Activated CD4-positive, CD25-positive, alpha-beta regulatory T cell treated with anti-CD3 and anti-CD28 coated beads, Interleukin-2, amount 50 U/mL, for 72 hours (primary cell): ENCODE measurements around the gene P2RY2.
A peak's percentile ranks its signal among the peaks of the same experiment; 100 is the strongest.

ENCODE experiments used
- DNase-seq: peaks from one replicate; pipeline ENCODE4 v3.0.0; 2021

Gene P2RY2

DNA sequence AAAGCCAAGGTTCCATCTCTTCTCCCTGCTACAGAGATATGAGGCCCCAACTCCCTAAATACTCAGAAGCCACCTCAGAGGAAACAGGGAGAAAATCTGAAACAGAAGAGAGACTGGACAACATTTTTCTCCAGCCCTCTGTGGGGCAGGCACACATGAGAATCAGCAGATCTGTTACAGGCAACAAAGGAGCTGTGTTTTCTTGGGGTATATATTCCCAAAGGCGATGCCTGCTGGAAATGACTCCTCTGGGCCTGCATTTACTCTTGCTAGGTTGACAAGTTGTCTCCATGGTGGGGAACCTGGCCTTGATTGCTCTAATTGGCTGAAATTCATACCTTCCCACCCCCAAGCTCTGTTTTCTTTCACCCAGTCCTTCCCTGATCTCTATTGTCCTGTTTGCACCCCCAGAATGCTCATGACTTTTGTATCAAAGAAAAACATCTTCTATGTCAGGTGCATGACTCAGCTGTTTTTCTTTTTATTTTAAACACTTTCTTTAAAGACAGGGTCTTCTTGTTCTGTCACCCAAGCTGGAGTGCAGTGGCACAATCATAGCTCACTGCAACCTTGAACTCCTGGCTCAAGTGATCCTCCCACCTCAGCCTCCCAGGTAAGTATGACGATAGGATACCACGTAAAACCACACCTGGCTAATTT is 30.6 kb downstream of the P2RY2 start:
- no peak for DNase-seq

- no peak for DNase-seq
Measured at GRCh38 chr11:73249304-73249703, 31.2 kb downstream of the P2RY2 start.

DNA sequence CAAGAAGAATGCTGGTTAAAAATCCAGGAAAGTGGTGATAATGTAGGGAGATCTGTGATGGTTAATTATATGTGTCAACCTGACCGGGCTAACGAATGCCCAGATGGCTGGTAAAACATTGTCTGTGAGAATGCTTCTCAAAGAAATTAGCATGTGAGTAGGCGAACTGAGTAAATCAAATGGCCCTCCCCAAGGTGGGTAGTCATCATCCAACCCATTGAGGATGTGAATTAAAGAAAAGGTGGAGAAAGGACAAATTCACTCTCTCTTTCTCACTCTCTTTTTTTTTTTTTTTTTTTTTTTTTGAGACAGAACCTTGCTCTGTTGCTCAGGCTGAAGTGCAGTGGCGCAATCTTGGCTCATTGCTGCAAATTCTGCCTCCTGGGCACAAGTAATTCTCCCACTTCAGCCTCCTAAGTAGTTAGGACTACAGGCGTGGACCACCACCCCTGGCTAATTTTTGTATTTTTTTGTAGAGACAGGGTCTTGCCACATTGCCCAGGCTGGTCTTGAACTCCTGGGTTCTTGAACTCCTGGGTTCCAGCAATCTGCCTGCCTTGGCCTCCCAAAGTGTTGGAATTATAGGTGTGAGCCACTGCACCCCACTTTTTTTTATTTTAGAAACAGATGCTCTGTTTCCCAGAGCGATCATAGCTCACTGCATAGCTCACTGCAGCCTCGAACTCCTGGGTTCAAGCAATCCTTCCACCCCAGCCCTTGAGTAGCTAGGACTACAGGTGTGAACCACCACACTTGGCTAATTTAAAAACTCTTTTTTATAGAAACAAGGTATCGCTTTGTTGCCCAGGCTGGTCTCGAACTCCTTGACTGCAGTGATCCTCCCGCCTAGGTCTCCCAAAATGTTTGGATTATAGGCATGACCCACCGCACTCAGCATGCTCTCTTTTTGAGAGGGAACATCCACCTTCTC is 32.0 kb downstream of the P2RY2 start:
- DNase-seq: no peak

DNA sequence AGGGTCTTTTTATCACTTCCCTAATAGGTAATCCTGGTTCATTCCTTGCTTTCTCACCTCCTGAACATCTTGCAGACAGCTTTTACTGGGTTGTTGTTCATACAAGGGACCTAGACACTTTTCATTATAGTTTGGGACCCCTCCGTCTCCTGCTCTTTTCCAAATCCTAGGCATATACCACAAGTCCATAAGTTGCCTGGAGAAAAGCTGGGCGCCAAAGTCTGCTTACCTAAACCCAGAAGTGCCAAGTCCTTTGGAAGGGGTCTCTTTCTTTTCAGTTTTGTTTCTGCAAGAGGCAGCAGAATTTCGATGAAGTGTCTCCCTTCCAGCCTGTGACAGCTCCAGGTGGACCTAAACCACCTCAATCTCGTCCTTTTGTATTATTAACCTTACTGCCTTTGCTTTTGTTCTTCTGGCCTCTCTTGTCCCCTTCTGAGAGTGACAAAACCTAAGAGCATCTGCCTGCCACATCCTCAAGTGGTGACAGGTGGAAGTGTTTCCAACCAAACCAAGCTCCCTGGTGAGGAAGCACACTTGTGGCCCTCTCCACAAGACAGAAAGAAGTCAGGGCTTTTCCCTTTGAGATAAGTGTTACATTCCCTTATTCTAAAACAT is 34.6 kb downstream of the P2RY2 start:
- peak; percentile 27 for DNase-seq

- DNase-seq: peak; percentile 9
Measured at GRCh38 chr11:73257342-73258103, 39.4 kb downstream of the P2RY2 start.

DNA sequence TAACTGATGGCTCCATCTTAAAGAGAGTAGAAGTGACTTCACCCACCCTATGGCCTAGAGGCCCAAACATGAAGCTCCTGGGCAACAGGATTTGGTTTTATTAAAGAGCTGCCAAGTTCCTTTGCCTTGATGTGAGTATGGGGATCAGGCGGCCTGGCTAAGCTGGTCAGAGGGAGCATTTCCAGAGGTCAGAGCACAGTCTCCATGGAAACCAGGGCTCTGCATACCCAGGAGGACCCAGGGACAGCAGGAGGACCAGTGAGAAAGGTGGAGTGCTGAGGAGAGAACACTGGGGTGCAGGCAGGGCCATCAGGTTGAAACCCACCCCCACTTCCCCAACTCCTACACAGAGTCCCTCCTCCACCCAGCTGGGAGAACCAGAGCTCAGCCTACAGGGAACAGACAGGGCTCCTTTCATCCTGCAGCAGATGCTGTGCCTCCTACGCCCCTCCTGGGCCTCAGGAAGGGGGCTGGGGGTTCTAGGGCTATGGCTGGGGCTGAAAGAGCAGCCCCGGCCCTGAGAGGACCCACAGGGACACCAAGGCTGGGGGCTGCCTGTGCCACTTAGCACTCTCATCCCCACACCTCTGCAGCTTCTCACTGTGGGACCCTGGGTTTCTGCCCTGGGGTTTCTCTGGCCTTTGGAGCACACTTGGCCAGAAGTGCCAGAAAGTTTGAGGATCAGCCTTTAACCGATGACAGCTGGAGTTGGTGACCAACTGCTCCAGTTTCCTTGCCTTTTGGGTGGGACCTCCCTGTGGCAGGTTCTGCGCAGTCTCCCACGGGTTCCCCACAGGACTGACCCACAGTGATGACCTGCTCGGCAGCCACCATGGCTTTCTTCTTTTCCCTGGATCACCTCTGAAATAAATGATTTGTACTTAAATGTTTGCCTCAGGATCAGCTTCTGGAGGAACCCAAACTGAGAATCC is 40.3 kb downstream of the P2RY2 start:
- DNase-seq: peak; percentile 12

- peak; percentile 17 for DNase-seq
Measured at GRCh38 chr11:73259406-73260126, 41.5 kb downstream of the P2RY2 start.

DNA sequence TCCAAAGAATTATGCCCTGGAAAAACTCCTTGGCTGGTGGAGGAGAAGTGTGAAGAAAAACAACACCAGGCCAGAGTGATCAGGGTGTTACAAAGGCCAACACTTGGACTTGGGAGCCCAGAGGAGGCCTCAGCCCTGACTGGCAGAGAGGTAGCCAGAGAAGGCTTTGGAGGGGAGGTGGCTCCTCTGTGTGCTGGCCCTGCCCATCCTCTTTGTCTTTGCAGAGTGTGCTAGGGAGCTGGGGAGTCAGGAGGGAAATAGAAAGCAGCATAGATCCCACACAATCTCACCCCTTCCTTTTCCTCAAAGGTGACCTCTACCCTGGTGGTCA is 42.0 kb downstream of the P2RY2 start:
- DNase-seq: peak; percentile 3

GRCh38 chr11:73262851-73263495 is 44.9 kb downstream of the P2RY2 start:
- peak; percentile 12 for DNase-seq

- peak; percentile 17 for DNase-seq
Measured at GRCh38 chr11:73263640-73264039, 45.6 kb downstream of the P2RY2 start.

GRCh38 chr11:73265278-73265810 is 47.3 kb downstream of the P2RY2 start:
- peak; percentile 3 for DNase-seq

GRCh38 chr11:73265853-73266645 is 48.0 kb downstream of the P2RY2 start:
- peak; percentile 14 for DNase-seq

DNA sequence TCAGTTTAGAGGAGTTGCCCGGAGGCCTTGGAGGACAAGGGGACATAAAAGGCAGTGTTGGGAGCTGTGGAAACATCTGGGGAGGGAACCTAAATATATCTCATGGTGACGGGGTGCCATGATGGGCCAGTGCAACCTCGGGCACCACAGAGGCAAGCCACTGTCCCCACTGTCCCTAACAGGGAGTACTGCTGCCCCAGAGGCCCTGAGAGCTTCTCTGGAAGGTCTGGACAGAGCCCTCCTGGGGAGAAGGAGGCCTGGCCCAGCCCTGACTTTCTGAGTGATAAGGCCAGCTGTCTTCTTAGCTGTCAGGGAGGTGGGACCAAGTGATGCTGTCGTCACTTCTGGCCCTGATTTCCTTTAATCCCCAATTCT is 48.6 kb downstream of the P2RY2 start:
- peak; percentile 7 for DNase-seq

- peak; percentile 7 for DNase-seq
Measured at GRCh38 chr11:73267122-73267846, 49.2 kb downstream of the P2RY2 start.

DNA sequence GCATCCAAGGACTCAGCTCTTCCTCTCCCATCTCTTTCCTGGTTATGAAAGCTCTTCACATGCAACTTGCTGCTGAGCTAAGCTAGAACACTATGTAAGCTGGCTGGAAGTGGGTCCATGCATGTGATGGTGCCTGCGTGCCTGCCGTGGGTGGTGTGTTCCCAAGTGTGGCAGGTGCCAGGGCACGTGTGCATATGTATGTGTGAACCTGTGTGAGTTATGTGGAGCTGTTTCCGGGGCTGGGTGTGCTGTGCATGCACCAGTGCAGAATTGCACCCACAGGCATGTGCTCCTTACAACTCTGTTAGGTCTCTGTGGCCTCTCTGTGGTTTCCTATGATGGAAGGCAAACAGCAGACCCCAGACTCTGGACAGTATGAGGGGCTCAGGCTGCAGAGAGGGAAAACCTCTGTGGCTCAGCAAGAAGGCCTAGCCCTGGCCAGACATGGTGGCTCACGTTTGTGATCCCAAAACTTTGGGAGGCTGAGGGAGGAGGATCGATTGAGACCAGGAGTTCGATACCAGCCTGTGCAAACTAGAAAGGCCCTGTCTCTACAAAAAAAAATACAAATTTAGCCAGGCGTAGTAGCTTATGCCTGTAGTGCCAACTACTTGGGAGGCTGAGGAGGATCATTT is 49.9 kb downstream of the P2RY2 start:
- DNase-seq: peak; percentile 16

- DNase-seq: peak; percentile 14
Measured at GRCh38 chr11:73268671-73269271, 50.7 kb downstream of the P2RY2 start.

DNA sequence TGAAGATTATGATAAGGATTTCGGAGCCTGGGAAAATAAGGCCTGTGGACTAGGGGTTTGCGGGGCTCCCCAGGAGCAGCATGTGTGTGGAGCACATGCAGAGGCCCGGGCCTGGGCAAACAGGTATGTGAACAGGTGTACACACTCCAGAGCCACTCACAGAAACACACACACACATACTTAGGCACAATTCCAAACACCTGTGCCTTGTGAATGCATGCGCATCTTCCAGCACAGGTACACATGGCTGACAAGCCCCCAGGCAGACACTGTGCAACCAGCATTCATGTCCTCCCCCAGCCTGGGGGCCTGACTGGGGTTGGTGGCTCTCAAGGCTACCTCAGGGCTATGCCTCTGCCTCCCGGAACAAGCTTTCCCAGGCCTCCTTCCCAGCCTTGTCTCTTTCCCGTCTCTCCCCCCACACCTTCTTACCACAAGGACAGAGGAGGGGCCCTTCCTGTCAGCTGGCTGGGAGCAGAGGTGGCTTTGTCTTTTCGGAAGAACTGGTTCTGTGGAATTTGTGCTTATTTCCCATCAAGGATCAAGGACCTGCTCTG is 51.5 kb downstream of the P2RY2 start:
- peak; percentile 11 for DNase-seq
